ENCODE results near the gene RPS6KA2.

Gene RPS6KA2

GRCh38 chr6:166567107-166567506 is 59.9 kb downstream of the RPS6KA2 start:
- no peak for DNase-seq

- no peak for DNase-seq
These were observed 60.7 kb downstream of the RPS6KA2 start for GRCh38 chr6:166566026-166567011.

- DNase-seq = no peak
These were observed 61.7 kb downstream of the RPS6KA2 start for GRCh38 chr6:166565084-166565967.

- DNase-seq = no peak
These were observed 63.2 kb downstream of the RPS6KA2 start for GRCh38 chr6:166563805-166564204.

GRCh38 chr6:166563200-166563599 is 63.9 kb downstream of the RPS6KA2 start:
- no peak for DNase-seq

- DNase-seq = no peak
These were observed 64.3 kb downstream of the RPS6KA2 start for GRCh38 chr6:166562726-166563125.

GRCh38 chr6:166561771-166562359 is 65.2 kb downstream of the RPS6KA2 start:
- DNase-seq = no peak

GRCh38 chr6:166560222-166560621 is 66.8 kb downstream of the RPS6KA2 start:
- no peak for DNase-seq

GRCh38 chr6:166559662-166560061 is 67.4 kb downstream of the RPS6KA2 start:
- no peak for DNase-seq

- DNase-seq = no peak
These were observed 67.8 kb downstream of the RPS6KA2 start for GRCh38 chr6:166559211-166559610.

- no peak for DNase-seq
These were observed 68.7 kb downstream of the RPS6KA2 start for GRCh38 chr6:166558156-166559005.

- no peak for DNase-seq
These were observed 70.2 kb downstream of the RPS6KA2 start for GRCh38 chr6:166556863-166557322.

- no peak for DNase-seq
These were observed 70.7 kb downstream of the RPS6KA2 start for GRCh38 chr6:166556336-166556735.

GRCh38 chr6:166555086-166555485 is 72.0 kb downstream of the RPS6KA2 start:
- no peak for DNase-seq

GRCh38 chr6:166554316-166554715 is 72.7 kb downstream of the RPS6KA2 start:
- DNase-seq = no peak

- DNase-seq = no peak
These were observed 73.3 kb downstream of the RPS6KA2 start for GRCh38 chr6:166553563-166554271.

GRCh38 chr6:166552600-166552999 is 74.5 kb downstream of the RPS6KA2 start:
- DNase-seq = no peak

- no peak for DNase-seq
These were observed 75.1 kb downstream of the RPS6KA2 start for GRCh38 chr6:166551754-166552495.

- DNase-seq = no peak
These were observed 80.4 kb downstream of the RPS6KA2 start for GRCh38 chr6:166546653-166547052.

GRCh38 chr6:166545156-166546034 is 81.7 kb downstream of the RPS6KA2 start:
- DNase-seq = no peak
